ENCODE results near the gene ATP5PF. TPM values are rescaled to one million over a fixed set of nuclear protein-coding genes. Genes with fewer than 3 reads are reported as not detected.

ATP5PF gene
- total and polyA plus RNA-seq, 2 donors from 2014 or later: 117 to 998 TPM

DNA sequence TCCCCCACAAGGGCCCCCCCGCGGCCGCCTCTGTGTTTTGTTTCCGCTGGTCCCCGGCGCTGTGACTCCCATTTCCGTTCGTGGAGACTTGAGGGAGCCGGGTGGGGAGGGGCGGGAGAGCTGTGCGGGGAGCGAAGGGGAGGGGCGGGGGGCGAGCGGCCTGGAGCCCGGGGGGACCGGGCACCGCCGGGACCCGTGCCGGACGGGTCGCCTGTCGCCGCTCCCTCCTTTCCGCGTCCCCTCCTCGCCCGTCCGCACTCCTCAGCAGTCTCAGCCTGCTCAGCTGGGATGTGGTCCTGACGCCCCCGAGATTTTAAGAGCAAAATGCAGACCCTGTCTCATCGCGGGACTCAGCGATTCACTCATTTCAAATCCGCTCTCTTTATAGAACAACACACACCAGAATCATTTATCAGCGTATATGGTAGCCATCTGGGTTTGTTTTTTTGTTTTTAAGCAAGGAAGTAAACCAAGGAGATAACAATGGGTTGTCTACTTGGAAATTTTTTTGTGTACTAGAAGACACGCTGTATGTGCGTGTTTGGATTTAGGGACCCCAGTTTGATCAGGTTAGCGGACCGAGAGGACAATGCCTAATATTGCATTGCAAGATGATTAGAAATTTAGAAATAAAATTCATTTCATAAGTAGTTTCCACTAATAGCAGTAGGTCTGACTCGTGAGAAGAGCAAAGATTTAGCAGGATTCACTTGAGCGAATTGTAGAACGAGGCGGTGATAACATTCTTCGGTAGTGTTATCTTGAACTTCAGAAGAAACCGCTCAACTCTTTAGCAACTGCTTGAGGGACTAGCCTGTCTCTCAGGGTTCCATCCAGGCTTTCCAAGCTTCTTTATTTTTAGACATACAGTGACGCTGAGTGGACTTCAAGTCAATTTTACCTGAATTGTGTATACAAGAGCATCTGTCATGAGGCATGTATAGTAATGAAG, 1.2 kb upstream of the ATP5PF start:
- Histone ChIP-seq H3K36me3 (ENCODE audit: control insufficient read depth in 2 of 3, insufficient read depth in 3 of 3, low read length in 3 of 3) (no peaks in the 10 kb centered on the region), H3K9me3 (ENCODE audit: control insufficient read depth in 2 of 3, insufficient read depth in 1 of 3, low read length in 3 of 3) (no peaks in the 10 kb centered on the region), H3K4me1 (ENCODE audit: control insufficient read depth in 2 of 3, insufficient read depth in 2 of 3, low read depth in 1 of 3, low read length in 3 of 3) (peaks cover 0 to 9% (median 7%) of the 10 kb centered on the region in 3 donors), H3K27ac (ENCODE audit: low read depth in 2 of 2, low read length in 2 of 2) (peak overlapping the region; percentile 99 to 100), H3K27me3 (ENCODE audit: control insufficient read depth, insufficient read depth, low read length) (no peaks in the 10 kb centered on the region), H3K4me3 (ENCODE audit: low read length in 3 of 3) (peak overlapping the region; percentile 73 to 92 (median 90)), H3K9ac (ENCODE audit: low read length in 3 of 3) (peak overlapping the region; percentile 86 to 96 (median 90))
- peak; percentile 90 to 97 (median 93) for DNase-seq
- TF ChIP-seq, protein P1, sequence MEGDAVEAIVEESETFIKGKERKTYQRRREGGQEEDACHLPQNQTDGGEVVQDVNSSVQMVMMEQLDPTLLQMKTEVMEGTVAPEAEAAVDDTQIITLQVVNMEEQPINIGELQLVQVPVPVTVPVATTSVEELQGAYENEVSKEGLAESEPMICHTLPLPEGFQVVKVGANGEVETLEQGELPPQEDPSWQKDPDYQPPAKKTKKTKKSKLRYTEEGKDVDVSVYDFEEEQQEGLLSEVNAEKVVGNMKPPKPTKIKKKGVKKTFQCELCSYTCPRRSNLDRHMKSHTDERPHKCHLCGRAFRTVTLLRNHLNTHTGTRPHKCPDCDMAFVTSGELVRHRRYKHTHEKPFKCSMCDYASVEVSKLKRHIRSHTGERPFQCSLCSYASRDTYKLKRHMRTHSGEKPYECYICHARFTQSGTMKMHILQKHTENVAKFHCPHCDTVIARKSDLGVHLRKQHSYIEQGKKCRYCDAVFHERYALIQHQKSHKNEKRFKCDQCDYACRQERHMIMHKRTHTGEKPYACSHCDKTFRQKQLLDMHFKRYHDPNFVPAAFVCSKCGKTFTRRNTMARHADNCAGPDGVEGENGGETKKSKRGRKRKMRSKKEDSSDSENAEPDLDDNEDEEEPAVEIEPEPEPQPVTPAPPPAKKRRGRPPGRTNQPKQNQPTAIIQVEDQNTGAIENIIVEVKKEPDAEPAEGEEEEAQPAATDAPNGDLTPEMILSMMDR (IDR thresholded peaks at IDR 0.05; ENCODE audit: borderline replicate concordance, extremely low read depth, insufficient read depth): no peak
- intact Hi-C loops (cut with DNase I): no loop called here
- FAIRE-seq: no peak

DNA sequence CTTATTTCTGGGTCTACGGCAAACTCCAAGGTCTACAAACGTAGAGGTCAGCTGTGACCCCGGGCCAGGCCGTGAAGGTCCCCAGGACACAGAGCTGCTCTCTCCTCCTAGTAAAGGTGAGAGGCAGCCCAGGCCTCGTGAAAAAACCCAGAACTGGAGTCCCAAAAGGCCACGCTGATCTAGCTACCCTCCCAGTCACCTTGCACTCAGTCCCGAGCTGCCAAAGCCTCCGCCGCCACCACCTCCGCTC, 125 bp downstream of the ATP5PF start:
- Histone ChIP-seq H3K27ac (ENCODE audit: low read depth in 2 of 2, low read length in 2 of 2) (peak overlapping the region; percentile 99 to 100), H3K36me3 (ENCODE audit: control insufficient read depth in 2 of 3, insufficient read depth in 3 of 3, low read length in 3 of 3) (peaks cover 0 to 6% (median 3%) of the 10 kb centered on the region in 3 donors), H3K9ac (ENCODE audit: low read length in 3 of 3) (peak overlapping the region; percentile 86 to 100 (median 94)), H3K9me3 (ENCODE audit: control insufficient read depth in 2 of 3, insufficient read depth in 1 of 3, low read length in 3 of 3) (no peaks in the 10 kb centered on the region), H3K27me3 (ENCODE audit: control insufficient read depth, insufficient read depth, low read length) (no peaks in the 10 kb centered on the region), H3K4me1 (ENCODE audit: control insufficient read depth in 2 of 3, insufficient read depth in 2 of 3, low read depth in 1 of 3, low read length in 3 of 3) (peaks cover 0 to 14% (median 7%) of the 10 kb centered on the region in 3 donors), H3K4me3 (ENCODE audit: low read length in 3 of 3) (peak overlapping the region; percentile 90 to 100 (median 99))
- intact Hi-C loops (cut with DNase I): no loop called here
- TF ChIP-seq, protein P1 (IDR thresholded peaks at IDR 0.05; ENCODE audit: borderline replicate concordance, extremely low read depth, insufficient read depth): no peak
- no peak for FAIRE-seq
- no peak for DNase-seq

DNA sequence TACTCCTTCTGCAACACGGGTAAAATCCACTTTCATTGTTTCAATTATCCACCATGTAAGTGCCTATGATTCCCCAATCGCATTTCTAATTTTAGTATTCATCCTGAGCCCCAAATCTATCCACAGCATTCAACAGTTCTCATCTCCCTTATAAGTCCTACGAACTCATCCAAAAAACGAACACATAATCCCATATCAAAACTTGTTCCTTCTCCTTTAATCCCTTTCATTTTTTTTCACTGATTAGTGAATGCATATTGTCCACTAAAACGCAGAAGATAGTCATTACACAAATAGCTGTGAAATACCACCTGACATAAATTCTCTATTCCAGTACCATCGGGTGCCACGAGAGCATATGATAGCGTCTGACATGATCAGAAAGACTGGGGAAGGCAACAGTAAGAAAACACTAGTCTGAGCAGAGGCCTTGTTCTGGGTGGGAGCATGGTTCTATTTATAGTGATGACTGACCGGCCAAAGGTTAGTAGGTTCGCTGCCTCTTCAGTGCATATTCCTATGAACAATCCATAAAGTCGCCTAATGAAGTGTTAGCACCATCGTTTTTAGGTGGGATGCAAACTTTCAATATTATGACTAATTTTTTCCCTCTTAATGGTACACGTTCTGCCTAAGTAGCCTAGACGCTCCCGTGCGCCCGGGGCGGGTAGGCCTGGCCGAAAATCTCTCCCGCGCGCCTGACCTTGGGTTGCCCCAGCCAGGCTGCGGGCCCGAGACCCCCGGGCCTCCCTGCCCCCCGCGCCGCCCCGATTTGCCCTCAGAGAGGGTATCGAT, 648 bp downstream of the ATP5PF start:
- DNase-seq (peak in 4 of 5 donors; percentile 41 to 82 (median 46)), FAIRE-seq (no peak)
- peaks cover 0 to 15% (median 7%) of the 10 kb centered on the region in 3 donors for H3K4me1 ChIP-seq (ENCODE audit: control insufficient read depth in 2 of 3, insufficient read depth in 2 of 3, low read depth in 1 of 3, low read length in 3 of 3)
- peak overlapping the region; percentile 99 to 100 for H3K27ac ChIP-seq (ENCODE audit: low read depth in 2 of 2, low read length in 2 of 2)
- TF ChIP-seq, protein P1 (IDR thresholded peaks at IDR 0.05; ENCODE audit: borderline replicate concordance, extremely low read depth, insufficient read depth): no peak
- no peaks in the 10 kb centered on the region for H3K27me3 ChIP-seq (ENCODE audit: control insufficient read depth, insufficient read depth, low read length)
- H3K9me3 ChIP-seq (ENCODE audit: control insufficient read depth in 2 of 3, insufficient read depth in 1 of 3, low read length in 3 of 3): no peaks in the 10 kb centered on the region
- H3K9ac ChIP-seq (ENCODE audit: low read length in 3 of 3): peak overlapping the region; percentile 86 to 100 (median 94)
- H3K4me3 ChIP-seq (ENCODE audit: low read length in 3 of 3): peak overlapping the region; percentile 90 to 100 (median 99)
- peaks cover 0 to 11% (median 8%) of the 10 kb centered on the region in 3 donors for H3K36me3 ChIP-seq (ENCODE audit: control insufficient read depth in 2 of 3, insufficient read depth in 3 of 3, low read length in 3 of 3)
- intact Hi-C loops (cut with DNase I): no loop called here

Measured in kidney (tissue), 14 donors.